Measurements from ENCODE around the gene FBXO22.
"Not testable (repeated sequence)": the region's sequence is repeated elsewhere in the genome, so short reads cannot be mapped to it uniquely, and the experiment has no call there.

FBXO22 gene

DNA sequence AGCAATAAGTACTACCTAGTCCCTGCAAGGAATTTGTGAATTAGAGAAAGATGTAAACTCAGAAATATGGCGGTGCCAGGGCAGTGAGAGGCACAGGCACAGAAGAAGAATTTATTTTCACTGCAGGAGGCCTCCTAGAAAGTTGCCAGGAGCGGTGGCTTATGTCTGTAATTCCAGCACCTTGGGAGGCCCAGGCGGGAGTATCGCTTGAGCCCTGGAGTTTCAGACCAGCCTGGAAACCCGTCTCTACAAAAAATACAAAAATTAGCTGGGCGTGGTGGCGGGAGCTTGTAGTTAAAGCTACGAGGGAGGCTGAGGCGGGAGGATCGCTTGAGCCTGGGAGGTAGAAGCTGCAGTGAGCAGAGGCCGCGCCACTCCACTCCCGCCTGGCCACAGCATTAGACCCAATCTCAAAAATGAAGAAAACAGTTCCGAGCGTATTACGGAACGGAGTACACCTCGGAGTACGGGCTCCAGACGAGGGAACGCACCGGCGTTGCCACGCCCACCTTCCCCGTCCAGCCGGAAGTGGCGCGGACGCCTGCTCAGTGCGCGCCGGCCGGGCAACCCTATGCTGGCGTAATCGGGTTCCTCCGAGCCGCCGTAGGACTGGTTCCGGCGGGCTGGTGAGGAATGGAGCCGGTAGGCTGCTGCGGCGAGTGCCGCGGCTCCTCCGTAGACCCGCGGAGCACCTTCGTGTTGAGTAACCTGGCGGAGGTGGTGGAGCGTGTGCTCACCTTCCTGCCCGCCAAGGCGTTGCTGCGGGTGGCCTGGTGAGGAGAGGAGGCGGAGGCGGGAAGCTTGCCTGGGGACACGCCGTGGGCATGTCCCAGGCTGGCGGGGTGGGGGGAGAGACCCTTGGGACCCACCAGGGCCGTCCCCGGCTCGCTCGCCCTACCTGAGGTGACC, at the start of gene FBXO22:
Gene FBXO22, plus strand, starts transcription at position 548 of the 909 bp plus-strand sequence. Its CDS starts 86 bp downstream, at position 634.
- peak; percentile 80 to 81 for DNase-seq (ENCODE audit: low read depth in 2 of 2)

DNA sequence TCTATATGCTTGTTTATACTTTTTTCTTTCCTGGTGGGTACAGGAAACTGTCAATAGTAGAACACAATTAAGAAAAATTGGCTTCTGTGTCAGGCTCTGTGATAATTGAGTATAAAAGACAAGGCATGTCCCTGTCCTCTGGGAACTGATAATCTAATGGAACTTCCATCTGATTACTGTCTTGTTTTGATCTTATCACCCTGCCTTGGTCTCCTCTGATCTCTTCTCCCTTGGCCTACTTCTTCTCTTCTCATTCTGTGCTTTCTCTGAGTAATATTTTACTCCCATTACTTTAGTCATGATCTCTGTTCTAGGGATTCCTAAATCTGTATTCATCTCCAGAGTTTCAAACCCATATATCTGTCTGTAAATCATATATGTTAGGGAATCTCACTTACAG, 45.8 kb upstream of the FBXO22 start:
- no peak for DNase-seq (ENCODE audit: low read depth in 2 of 2)

DNA sequence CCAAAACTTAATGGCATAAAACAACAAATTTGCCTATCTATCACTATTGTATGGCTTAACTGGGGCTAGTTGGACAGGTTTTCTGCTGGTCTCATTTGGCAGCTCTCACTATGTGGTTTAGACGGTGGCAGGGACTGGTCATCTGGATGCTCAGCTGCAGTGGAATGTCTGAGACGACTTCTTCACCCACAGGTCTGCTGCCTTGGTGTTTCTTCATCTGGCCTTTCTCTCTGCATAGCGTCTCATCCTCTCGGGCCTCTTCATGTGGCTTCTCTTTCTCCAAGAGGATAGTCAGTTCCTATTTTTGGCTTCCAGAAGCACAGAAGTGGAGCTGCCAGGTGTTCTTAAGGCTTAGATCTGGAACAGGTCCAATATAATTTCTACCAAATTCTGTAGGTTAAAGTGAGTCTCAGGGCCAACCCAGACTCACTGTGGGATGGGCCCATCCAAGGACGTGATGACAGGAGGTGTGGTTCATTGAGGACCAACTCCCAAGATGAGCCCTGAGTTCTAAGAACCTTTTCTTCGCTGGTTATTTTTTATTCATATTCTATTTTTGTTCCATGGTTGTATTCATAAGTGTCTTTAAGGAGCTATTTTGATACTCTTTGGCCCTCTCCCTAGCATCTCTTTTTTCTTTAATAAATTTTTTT, 41.8 kb upstream of the FBXO22 start:
- DNase-seq (ENCODE audit: low read depth in 2 of 2): no peak

DNA sequence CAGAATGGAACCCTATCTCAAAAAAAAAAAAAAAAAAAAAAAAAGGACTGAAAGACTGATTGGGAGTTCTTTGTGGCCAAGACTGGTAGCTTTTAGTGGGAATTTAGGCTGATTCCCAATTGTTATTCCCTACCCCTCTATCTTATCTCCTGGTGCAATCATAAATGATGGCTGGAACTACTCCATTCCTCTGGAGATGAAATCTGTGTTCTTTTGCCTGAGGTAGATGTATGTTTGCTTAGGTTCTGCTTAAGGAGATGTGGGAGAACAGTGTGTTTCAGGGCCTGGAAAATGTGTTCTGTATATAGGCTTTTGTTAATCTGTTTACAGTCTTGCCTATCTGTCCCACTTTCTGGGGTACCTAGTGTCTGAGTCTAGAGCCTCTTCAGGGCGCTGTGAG, 40.9 kb upstream of the FBXO22 start:
- DNase-seq (ENCODE audit: low read depth in 2 of 2): no peak

DNA sequence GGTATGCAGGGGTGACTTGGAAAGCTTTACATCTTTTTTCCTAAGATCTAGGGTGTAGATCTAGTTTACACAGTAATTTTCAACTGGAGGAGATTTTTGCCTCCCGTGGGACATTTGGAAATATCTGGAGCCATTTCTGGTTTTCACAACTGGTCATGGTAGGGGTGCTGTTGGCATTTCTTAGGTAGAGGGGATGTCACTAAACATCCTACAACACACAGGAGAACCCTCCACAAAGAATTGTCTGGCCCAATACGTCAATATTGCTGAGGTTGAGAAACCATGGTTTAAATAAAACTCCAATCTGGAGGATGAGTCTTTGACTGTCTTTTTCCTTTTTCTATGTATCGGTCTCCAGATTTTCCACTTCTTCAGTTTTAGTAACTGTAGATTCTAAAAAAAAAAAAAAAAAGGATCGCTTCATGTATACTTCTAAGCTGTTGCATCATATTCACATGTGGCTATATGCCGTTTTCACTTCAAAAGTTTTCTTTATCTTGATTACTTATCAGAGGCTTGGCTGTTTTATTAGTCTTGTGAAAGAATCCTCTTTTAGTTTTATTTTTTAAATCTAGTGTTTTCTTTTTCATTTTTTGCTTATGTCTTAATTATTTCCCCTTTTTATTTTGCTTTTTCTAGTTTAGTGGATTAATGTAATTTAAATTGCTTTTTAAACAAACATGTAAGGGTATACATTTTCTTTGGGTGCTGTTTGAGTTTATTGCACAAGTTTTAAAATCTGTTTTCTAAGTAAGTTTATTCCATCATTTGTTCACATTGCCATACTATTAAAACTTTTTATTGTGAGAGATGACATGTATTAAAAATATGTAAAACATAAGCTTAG, 39.2 kb upstream of the FBXO22 start:
- DNase-seq (ENCODE audit: low read depth in 2 of 2): no peak

DNA sequence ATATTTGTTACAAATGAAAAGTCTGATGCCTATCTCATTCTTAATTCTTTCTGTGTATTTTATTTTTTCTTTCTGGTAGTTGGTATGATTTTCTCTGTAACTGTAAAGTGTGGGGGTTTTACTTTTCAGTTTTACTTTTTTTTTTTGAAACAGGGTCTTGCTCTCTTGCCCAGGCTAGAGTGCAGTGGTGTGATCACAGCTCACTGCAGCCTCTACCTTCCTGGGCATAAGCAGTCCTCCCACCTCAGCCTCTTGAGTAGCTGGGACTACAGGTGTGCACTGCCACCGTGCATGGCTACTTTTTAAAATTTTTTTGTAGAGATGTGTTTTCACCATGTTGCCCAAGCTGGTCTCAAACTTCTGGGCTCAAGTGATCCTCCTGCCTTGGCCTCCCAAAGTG, 37.6 kb upstream of the FBXO22 start:
- DNase-seq (ENCODE audit: low read depth in 2 of 2): not testable (repeated sequence)

DNA sequence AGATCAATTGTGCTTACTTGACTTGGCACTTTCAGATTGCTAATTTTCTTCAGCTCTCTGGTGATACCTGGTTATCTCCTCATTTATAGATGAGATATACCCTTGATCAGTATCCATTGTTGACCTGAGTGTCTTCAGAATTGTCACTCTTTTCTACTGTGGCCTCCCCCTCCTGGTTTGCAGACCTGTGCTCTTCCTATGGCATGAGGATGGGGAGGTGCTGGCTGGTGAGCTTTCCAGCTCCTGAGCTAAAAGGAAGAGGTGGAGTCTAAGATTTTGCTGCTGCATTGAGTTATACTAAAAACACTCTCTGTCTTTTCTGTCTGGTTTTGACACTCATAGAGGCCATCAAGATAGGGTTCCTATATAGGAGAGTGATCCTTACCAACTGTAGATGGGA, 36.8 kb upstream of the FBXO22 start:
- no peak for DNase-seq (ENCODE audit: low read depth in 2 of 2)

DNA sequence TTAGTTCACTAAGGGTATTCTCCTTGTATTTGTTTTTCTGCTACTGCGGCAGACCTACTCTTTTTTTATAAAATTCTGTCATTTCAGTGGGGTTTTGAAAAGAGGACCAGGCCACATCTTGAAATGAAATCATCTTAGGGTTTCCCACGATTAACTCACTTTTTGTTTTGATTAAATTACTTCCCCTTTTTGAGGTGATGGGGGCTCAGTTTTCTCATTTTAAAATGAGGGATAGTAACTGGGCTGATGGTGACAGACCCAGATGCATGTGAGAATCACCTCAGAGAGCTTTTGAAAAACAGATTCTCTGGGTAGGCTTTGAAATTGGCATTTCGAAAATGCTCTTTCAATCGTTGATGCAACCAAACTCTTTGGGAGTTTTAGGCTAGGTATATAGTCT, 36.2 kb upstream of the FBXO22 start:
- DNase-seq (ENCODE audit: low read depth in 2 of 2): no peak

DNA sequence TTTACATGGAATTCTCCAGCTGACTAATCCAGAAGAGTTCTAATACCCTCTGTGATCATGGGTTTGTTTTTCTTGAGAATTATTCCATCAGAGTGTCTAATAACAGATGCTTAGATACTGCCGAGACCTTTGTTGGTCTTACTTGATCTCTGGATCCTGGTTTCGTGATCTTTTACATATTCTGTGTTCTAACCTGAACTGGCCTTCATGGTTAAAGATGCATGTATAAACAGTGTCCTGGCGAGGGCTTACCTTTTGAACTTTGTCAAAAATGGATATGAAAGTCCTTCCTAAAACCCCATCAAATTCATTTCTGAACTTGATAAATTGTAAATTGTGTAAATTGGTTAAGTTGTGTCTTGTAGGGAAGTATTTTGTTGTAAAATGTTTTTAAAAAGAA, 35.7 kb upstream of the FBXO22 start:
- no peak for DNase-seq (ENCODE audit: low read depth in 2 of 2)

DNA sequence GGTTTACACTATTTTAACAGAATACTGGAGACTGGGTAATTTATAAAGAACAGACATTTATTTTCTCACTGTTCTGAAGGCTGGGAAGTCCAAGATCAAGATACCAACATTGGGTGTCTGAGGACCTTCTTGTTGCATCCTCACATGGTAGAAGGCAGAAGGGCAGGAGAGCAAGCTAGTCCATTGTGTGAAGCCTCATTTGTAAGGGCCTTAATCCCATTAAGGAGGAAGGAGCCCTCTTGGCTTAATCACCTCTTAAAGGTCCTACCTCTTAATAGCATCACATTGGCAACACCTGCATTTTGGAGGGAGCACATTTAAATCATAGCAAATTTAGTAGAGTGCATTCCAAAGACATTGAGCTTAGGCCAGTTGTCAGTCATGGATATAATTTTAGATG, 34.2 kb upstream of the FBXO22 start:
- no peak for DNase-seq (ENCODE audit: low read depth in 2 of 2)

DNA sequence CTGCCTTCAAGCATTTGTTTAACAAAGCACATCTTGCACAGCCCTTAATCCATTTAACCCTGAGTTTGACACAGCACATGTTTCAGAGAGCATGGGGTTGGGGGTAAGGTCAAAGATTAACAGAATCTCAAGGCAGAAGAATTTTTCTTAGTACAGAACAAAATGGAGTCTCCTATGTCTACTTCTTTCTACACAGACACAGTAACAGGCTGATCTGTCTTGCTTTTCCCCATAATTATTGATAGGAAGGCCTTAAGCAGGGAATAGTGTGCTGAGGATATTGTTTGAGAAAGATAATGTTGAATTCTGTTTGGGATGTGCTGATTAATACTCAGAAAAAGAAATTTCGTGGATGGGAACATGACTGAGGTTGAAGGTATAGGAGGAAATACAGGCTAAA, 32.1 kb upstream of the FBXO22 start:
- not testable (repeated sequence) for DNase-seq (ENCODE audit: low read depth in 2 of 2)

DNA sequence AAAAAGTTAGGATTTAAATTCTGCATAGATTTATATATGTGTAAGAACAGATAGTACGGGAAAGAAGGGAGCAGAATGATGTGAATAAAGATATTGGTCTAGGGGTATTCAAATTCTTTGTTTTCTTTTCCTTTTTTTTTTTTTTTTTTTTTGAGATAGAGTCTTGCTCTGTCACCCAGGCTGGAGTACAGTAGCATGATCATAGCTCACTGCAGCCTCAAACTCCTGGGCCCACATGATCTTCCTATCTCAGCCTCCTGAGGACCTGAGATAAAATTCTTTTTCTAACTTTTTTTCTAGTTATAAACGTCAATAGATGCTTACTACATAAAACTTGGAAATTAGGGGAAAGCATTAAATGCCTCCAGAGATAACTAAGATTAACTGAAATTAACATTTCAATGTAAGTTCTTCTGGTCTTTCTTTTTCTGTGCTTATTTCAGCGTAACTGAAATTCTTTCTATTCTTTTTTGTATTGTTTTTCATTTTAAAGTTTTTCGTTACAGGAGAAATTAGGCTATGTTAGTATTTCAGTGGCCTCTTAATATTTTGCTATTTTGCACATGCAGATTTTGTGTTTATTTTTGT, 31.2 kb upstream of the FBXO22 start:
- no peak for DNase-seq (ENCODE audit: low read depth in 2 of 2)

DNA sequence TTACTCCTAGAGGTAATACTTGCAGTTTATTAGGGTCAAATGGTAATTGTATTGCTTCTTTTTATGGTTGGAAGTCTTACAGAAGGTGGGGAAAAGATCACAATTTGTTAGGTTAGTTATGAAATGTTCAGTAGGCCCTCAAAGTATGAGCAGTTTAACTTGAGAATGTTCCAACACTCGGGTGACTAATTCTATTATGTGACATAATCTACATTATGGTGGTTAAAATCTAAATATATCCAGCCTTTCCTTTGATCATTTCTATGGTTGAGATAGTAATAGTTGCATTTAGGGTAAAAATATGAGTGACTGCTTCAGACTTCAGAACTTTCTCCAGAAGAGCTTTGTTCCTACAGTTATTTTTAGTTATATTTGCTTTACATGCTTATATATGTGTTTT, 19.6 kb upstream of the FBXO22 start:
- no peak for DNase-seq (ENCODE audit: low read depth in 2 of 2)

DNA sequence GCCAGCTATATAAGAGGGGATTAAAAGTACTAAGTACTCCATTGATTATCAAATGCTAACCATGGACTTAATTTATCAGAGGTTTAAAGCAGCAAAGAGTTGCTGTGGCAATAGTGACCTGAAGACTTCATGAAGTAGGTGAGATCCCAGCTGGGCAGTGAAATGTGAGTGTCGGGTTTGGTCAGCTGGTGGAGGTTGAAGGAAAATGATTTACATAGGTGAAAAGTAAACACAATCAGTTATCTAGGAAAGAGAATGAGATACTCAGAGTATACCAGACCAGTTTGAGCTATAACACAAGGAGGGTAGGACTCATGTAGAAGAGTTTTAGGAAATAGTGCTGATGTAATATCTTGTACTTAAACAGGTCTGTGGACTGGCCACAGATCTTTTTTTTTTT, 16.5 kb upstream of the FBXO22 start:
- DNase-seq (ENCODE audit: low read depth in 2 of 2): no peak

DNA sequence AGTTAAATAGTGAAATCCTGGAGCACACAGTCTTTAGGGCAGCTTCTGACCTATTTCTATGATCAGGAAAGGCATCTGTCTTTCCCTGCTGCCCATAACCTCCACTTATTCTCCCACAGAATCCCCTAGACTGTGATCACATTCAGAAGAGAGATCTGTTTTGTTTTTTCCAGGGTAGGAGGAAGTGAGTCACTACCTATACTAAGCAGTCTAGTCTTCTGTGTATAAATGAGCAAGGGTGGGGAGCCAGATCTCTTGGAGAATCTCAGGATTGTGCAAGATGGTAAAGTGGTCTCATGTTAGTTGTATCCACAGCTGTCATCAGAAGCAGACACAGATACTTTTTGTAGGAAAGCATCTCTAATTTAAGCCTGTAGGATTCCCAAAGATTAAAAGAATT, 11.8 kb upstream of the FBXO22 start:
- no peak for DNase-seq (ENCODE audit: low read depth in 2 of 2)

DNA sequence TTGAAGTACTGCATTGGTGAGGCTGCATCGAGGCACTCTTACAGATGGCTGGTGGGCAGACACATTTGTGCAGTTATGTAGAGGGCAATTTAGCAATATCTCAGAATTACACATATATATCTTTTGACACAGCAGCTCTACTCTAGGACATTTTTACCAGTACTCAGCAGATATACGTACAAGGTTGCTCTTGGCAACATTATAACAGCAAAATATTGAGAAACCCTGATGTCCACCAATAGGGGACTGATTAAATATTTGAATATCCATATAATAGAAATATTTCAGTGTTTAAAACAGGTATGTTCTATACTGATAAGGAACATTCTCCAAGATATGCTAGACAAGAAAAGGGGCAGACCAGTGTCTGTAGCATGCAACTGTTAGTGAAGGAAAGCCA, 7.9 kb upstream of the FBXO22 start:
- no peak for DNase-seq (ENCODE audit: low read depth in 2 of 2)

DNA sequence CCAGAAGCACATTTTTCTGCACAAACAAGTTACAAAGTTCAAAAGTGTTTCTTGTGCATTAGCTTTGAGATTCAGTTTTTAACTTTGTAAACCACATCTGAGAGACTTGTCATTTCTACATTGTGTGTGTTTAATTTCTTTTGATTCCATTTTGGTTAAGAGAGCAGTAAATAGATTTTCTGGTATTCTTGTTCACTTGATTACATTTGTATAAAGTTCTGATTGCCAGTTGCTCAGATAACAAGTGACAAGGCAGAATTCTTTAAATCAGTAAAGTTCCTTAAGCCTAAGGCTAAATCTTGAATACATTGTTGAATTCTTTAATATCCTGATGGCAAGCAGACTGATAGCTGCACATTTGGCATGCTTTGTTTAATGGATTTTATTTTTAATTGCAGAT, 3.1 kb upstream of the FBXO22 start:
- no peak for DNase-seq (ENCODE audit: low read depth in 2 of 2)

DNA sequence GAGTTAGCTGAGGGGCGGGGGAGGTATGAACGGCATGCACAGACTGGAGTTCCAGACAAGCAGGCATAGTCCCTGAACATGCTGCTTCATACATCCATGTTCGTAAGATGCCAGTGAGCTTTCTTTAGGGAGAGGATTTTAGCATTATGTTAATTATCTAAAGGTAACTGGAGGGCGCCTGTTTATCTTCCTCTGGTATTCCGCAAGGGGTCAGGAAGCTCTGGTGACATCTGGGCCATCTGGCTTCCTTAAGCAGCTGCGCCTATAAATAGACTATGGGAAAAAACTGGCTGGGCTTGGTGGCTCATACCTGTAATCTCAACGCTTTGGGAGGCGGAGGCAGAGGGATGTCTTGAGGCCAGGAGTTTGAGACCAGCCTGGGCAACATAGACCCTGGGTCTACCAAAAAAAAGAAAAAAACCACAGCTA, 1.5 kb upstream of the FBXO22 start:
- no peak for DNase-seq (ENCODE audit: low read depth in 2 of 2)

DNA sequence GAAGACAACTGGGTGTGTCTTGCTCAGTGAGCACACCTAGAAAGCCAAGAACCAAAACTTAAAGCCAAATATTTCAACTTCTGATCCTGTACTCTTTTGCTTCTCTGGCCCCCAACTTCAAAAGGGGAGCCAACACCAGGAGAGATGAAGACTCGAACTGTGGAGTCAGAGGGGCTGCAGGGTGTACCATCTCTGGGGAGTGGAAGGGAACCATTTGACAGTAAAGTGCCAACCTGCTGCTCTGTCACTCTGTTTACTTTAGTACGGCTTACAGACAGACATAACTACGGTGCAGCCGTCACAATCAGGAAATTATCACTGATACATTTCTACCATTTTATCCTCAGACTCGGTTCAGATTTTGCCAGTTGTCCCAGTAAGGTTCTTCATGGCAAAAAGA, 1.6 kb downstream of the FBXO22 start:
- DNase-seq (ENCODE audit: low read depth in 2 of 2): no peak

DNA sequence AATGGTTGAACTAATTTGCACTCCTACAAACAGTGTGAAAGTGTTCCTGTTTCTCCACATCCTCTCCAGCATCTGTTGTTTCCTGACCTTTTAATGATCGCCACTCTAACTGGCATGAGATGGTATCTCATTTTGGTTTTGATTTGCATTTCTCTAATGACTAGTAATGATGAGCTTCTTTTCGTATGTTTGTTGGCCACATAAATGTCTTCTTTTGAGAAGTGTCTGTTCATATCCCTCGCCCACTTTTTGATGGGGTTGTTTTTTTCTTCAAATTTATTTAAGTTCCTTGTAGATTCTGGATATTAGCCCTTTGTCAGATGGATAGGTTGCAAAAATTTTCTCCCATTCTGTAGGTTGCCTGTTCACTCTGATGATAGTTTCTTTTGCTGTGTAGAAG, 6.7 kb downstream of the FBXO22 start:
- DNase-seq (ENCODE audit: low read depth in 2 of 2): not testable (repeated sequence)

DNA sequence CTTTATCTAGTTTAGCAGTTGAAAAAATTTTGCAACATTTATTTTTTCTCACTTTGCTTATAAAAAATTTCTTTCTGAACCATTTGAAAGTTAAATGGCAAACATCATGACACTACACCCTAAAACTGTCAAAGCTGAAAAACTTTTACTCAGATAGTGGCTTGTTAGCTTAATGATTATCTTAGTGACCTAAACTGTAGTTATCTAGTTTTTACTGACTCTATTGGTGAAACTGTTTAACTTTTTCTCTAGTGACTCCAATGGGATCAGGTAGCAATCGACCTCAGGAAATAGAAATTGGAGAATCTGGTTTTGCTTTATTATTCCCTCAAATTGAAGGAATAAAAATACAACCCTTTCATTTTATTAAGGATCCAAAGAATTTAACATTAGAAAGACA, 13.3 kb downstream of the FBXO22 start:
- no peak for DNase-seq (ENCODE audit: low read depth in 2 of 2)

DNA sequence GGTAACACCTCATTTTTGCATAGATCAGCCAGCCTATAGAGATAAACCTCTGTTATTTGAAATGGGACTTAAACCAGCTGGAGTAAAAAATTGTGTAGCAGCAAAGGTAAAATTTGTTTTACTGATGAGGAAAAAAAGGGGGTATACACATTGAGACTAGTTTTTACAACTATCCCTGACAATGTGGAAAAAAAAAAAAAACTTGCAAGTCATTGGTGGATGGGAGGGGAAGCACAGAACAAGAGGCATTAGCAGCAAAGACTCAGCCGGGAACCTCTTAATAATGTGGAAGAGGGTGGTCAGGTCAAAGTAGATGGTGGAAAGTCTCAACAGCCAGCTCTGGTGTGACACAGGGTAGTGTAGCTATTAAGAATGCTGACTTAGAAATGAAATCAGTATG, 14.5 kb downstream of the FBXO22 start:
- no peak for DNase-seq (ENCODE audit: low read depth in 2 of 2)
